HK-2 (cell line): ENCODE results near the gene DAD1.

ENCODE experiments used
- DNase-seq: peaks from one replicate; pipeline ENCODE4 v3.0.0-alpha.2; 2018; ENCODE audit not compliant: unreplicated experiment

Gene DAD1

GRCh38 chr14:22518073-22518472, 71.0 kb downstream of the DAD1 start:
- no peak for DNase-seq

GRCh38 chr14:22517117-22517720, 71.8 kb downstream of the DAD1 start:
- DNase-seq = no peak

- DNase-seq = no peak
Observed at GRCh38 chr14:22515929-22516328, 73.1 kb downstream of the DAD1 start.
